B cell (primary cell): ENCODE measurements around the gene EPHA5. TPM values are rescaled to one million over a fixed set of nuclear protein-coding genes. Genes with fewer than 3 reads are reported as not detected.

Experiments
- ATAC-seq: fragments of 200-7000 bp; cut with Tn5 transposase; one replicate; pipeline ENCODE4 v1.10.0; 2021; ENCODE audit warnings: low read depth, mild to moderate bottlenecking, moderate number of reproducible peaks, moderate library complexity
- CTCF ChIA-PET: fragments of 350-600 bp; sonication (Branson Sonifier 250); formaldehyde crosslinking; loops from one replicate; lab custom pipeline; 2021; ENCODE audit warnings: antibody characterized with exemption, inconsistent platforms; lab: Charles Lee
- POLR2A ChIA-PET: fragments of 350-600 bp; sonication (Branson Sonifier 250); formaldehyde crosslinking; loops from one replicate; lab custom pipeline; 2021; ENCODE audit warnings: antibody characterized with exemption; lab: Charles Lee
- DNase-seq: peaks from one replicate; pipeline ENCODE4 v3.0.0; 2013
- H2AFZ ChIP-seq: 2 replicates; pipeline ENCODE4 v1.6.1; 2012; ENCODE audit warnings: mild to moderate bottlenecking, low read depth, low read length; ENCODE audit not compliant: insufficient read depth, poor library complexity, severe bottlenecking
- H3K27ac ChIP-seq, 2 donors: 1 replicate in 1 of 2; 2 replicates in 1 of 2; pipeline ENCODE4 v1.5.1; 2012 to 2013; ENCODE audit warnings: low read length in 2 of 2, mild to moderate bottlenecking in 2 of 2, moderate library complexity in 1 of 2
- H3K27me3 ChIP-seq, 4 experiments: fragments of 200-600 bp in 1 of 4; sonication (generic) in 1 of 4; replicated peaks in 1 of 4; 1 replicate in 2 of 4; 2 replicates in 2 of 4; pipeline versions ENCODE4 v1.6.1 to v1.7.0; 2013 to 2016; ENCODE audit warnings: low read length in 3 of 4, mild to moderate bottlenecking in 2 of 4, mixed read lengths in 1 of 4, moderate library complexity in 1 of 4; ENCODE audit not compliant: insufficient read depth in 4 of 4, control insufficient read depth in 3 of 4; ENCODE audit errors: control extremely low read depth in 1 of 4
- H3K36me3 ChIP-seq, 2 experiments: replicated peaks in 1 of 2; 1 replicate in 1 of 2; 2 replicates in 1 of 2; pipeline versions ENCODE4 v1.6.1 to v1.7.1; 2013; ENCODE audit warnings: low read length in 1 of 2; ENCODE audit not compliant: insufficient read depth in 2 of 2, control insufficient read depth in 1 of 2; ENCODE audit errors: control extremely low read depth in 1 of 2, extremely low read depth in 1 of 2
- H3K4me1 ChIP-seq, 2 donors: fragments of 200-600 bp in 1 of 2; sonication (generic) in 1 of 2; 1 replicate in 1 of 2; 2 replicates in 1 of 2; pipeline versions ENCODE4 v1.5.1 to v1.6.1; 2013 to 2017; ENCODE audit warnings: low read length in 2 of 2; ENCODE audit not compliant: control insufficient read depth in 2 of 2, insufficient read depth in 2 of 2
- H3K4me2 ChIP-seq: replicated peaks from 2 replicates; pipeline ENCODE3; 2012; ENCODE audit warnings: mild to moderate bottlenecking, low read depth, low read length; ENCODE audit not compliant: poor library complexity, severe bottlenecking
- H3K4me3 ChIP-seq, 5 experiments: fragments of 200-600 bp in 1 of 5; sonication (generic) in 1 of 5; 1 replicate in 3 of 5; 2 replicates in 2 of 5; pipeline versions ENCODE4 v1.5.1 to v1.7.0; 2011 to 2016; ENCODE audit warnings: low read length in 4 of 5, mild to moderate bottlenecking in 4 of 5, low read depth in 2 of 5, control low read depth in 1 of 5, moderate library complexity in 1 of 5; ENCODE audit not compliant: insufficient read depth in 1 of 5; ENCODE audit errors: control extremely low read depth in 1 of 5, extremely low read depth in 1 of 5
- H3K79me2 ChIP-seq: fragments of 200-600 bp; sonication (generic); one replicate; pipeline ENCODE4 v1.6.0; 2016; ENCODE audit warnings: low read length; ENCODE audit not compliant: control insufficient read depth, insufficient read depth
- H3K9ac ChIP-seq: fragments of 200-600 bp; sonication (generic); 2 replicates; pipeline ENCODE4 v1.6.1; 2017; ENCODE audit warnings: mild to moderate bottlenecking, low read length, moderate library complexity
- H3K9me3 ChIP-seq, 3 donors: one replicate each; pipeline versions ENCODE4 v1.6.1 to v1.7.1; 2013; ENCODE audit warnings: low read length in 2 of 3; ENCODE audit not compliant: control insufficient read depth in 2 of 3, insufficient read depth in 1 of 3; ENCODE audit errors: control extremely low read depth in 1 of 3
- H4K20me1 ChIP-seq: 2 replicates; pipeline ENCODE4 v1.6.0; 2012; ENCODE audit warnings: mild to moderate bottlenecking, low read length; ENCODE audit not compliant: insufficient read depth, control insufficient read depth, poor library complexity, severe bottlenecking
- H3K27ac Mint-ChIP-seq: one replicate; pipeline ENCODE4 v1.8.0; 2021; ENCODE audit warnings: mixed read lengths
- H3K27me3 Mint-ChIP-seq: one replicate; pipeline ENCODE4 v1.8.0; 2021; ENCODE audit warnings: mixed read lengths
- H3K4me1 Mint-ChIP-seq: one replicate; pipeline ENCODE4 v1.8.0; 2021; ENCODE audit warnings: mixed read lengths
- H3K4me3 Mint-ChIP-seq: one replicate; pipeline ENCODE4 v1.8.0; 2021; ENCODE audit warnings: mixed read lengths
- H3K9me3 Mint-ChIP-seq: one replicate; pipeline ENCODE4 v1.8.0; 2022; ENCODE audit warnings: mixed read lengths; ENCODE audit not compliant: insufficient read depth
- CTCF ChIP-seq: fragments of 200-600 bp; IDR thresholded peaks from one replicate; pipeline ENCODE4 v1.8.0; 2022; ENCODE audit warnings: antibody characterized with exemption, mild to moderate bottlenecking
- EZH2 ChIP-seq: IDR thresholded peaks from 2 replicates; pipeline ENCODE4 v1.6.1; 2012; ENCODE audit warnings: borderline replicate concordance, low read depth, mild to moderate bottlenecking, moderate library complexity, low read length; ENCODE audit not compliant: insufficient read depth, poor library complexity, severe bottlenecking
- WGBS: methylation state at CpG from one replicate; pipeline ENCODE4 v1.1.5; 2013; ENCODE audit warnings: missing lambda C conversion rate; ENCODE audit not compliant: insufficient coverage; 5-methylcytosine and 5-hydroxymethylcytosine counted together
- intact Hi-C: fragments of 100-400 bp; cut with micrococcal nuclease; formaldehyde crosslinking; loops from one replicate; pipeline ENCODE4 v1.10.0; 2022
- polyA plus RNA-seq: library from polyadenylated mRNA; depleted of rRNA; stranded (reverse); fragments of >200 nt; gene quantifications from 2 replicates; pipeline ENCODE4 v1.2.3, GENCODE V29; 2012
- total RNA-seq, 2 donors: library from RNA; stranded (reverse); fragments of 120-200 nt in 1 of 2; gene quantifications; 1 replicate in 1 of 2; 2 replicates in 1 of 2; pipeline versions ENCODE4 v1.2.3 to v1.2.4, GENCODE V29; 2013 to 2022

Gene EPHA5
- total and polyA plus RNA-seq, 2 donors (not counting 1 experiment from before 2014, with no cell fraction given), result not detected

- H3K4me2 ChIP-seq, result no peak overlapping the region
- H4K20me1 ChIP-seq, result no peaks in the 10 kb centered on the region
- TF ChIP-seq CTCF, result no peak
- TF ChIP-seq EZH2, result no peak
- H3K27me3 ChIP-seq, result no peaks in the 10 kb centered on the region
- intact Hi-C loops, result no loop called here
- ATAC-seq (no peak), DNase-seq (no peak)
- no peaks in the 10 kb centered on the region for H3K9me3 Mint-ChIP-seq
- WGBS, result 72% methylated on average over 3 of the region's 3 CpGs
- no peak overlapping the region for H3K27ac Mint-ChIP-seq
- H3K9me3 ChIP-seq, result no peaks in the 10 kb centered on the region
- H3K79me2 ChIP-seq, result no peaks in the 10 kb centered on the region
- H3K4me3 ChIP-seq, result no peak overlapping the region
- H3K4me1 ChIP-seq, result no peaks in the 10 kb centered on the region
- no peak overlapping the region for H3K4me3 Mint-ChIP-seq
- no peaks in the 10 kb centered on the region for H3K4me1 Mint-ChIP-seq
- no peaks in the 10 kb centered on the region for H3K36me3 ChIP-seq
- H3K9ac ChIP-seq, result no peak overlapping the region
- no peak overlapping the region for H2AFZ ChIP-seq
- POLR2A ChIA-PET, result no interaction called here
- no peaks in the 10 kb centered on the region for H3K27me3 Mint-ChIP-seq
- CTCF ChIA-PET, result no interaction called here
- H3K27ac ChIP-seq, result no peak overlapping the region
These were observed 216.9 kb downstream of the EPHA5 start for GRCh38 chr4:65453398-65453797.

DNA sequence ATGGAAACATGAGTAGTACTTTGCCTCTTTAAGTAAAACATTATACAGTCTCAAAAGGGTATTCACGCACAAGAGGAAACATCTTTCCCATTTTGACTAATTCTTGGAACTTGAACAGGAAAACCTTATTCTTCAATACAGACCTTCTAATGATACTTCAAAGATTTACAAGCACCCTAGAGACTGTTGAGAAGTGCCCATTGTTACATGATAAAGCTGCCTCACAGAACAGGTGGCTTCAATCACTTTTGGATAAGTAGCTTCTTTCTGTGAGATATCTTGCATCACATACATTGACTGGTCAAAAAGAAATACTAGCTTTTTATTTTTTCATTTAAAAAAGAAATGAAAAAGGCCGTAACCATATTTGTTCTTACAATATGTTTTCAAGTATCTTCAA, 219.4 kb downstream of the EPHA5 start:
- ATAC-seq (no peak), DNase-seq (no peak)
- no peak overlapping the region for H3K4me2 ChIP-seq
- Mint-ChIP-seq H3K9me3 (no peaks in the 10 kb centered on the region), H3K27ac (no peak overlapping the region), H3K4me1 (no peaks in the 10 kb centered on the region), H3K27me3 (no peaks in the 10 kb centered on the region), H3K4me3 (no peak overlapping the region)
- ChIA-PET CTCF (no interaction called here), POLR2A (no interaction called here)
- intact Hi-C loops, result no loop called here
- H3K4me1 ChIP-seq, result no peaks in the 10 kb centered on the region
- H3K79me2 ChIP-seq, result no peaks in the 10 kb centered on the region
- H4K20me1 ChIP-seq, result no peaks in the 10 kb centered on the region
- no peaks in the 10 kb centered on the region for H3K9me3 ChIP-seq
- no peak overlapping the region for H2AFZ ChIP-seq
- no peak overlapping the region for H3K9ac ChIP-seq
- TF ChIP-seq EZH2, result no peak
- no peak for TF ChIP-seq CTCF
- H3K4me3 ChIP-seq, result no peak overlapping the region
- H3K27me3 ChIP-seq, result no peaks in the 10 kb centered on the region
- no peak overlapping the region for H3K27ac ChIP-seq
- no CpG with 5 or more reads among the region's 2 CpGs for WGBS
- H3K36me3 ChIP-seq, result no peaks in the 10 kb centered on the region
